SK-N-SH (cell line): ENCODE results near the gene ARHGEF39.

Source experiments
- POLR2AphosphoS5 ChIP-seq: IDR thresholded peaks from 2 replicates; pipeline ENCODE4 v1.6.1; 2012; ENCODE audit warnings: low read depth, low read length
- TEAD4 ChIP-seq: IDR thresholded peaks from 2 replicates; pipeline ENCODE4 v1.4.0; 2012; ENCODE audit warnings: mild to moderate bottlenecking, borderline replicate concordance; ENCODE audit not compliant: insufficient read depth
- YY1 ChIP-seq: IDR thresholded peaks from 2 replicates; pipeline ENCODE4 v1.4.0; 2012; ENCODE audit warnings: low read depth, mild to moderate bottlenecking
- TF ChIP-seq, protein P1 (sequence below): fragments of 200-600 bp; sonication (generic); IDR thresholded peaks from 2 replicates; pipeline ENCODE4 v1.6.1; 2017; ENCODE audit warnings: antibody characterized with exemption, mild to moderate bottlenecking, moderate library complexity
- TF ChIP-seq, protein P2 (sequence below): IDR thresholded peaks from 2 replicates; pipeline ENCODE4 v1.4.0; 2012; ENCODE audit warnings: low read depth, borderline replicate concordance

DNA sequence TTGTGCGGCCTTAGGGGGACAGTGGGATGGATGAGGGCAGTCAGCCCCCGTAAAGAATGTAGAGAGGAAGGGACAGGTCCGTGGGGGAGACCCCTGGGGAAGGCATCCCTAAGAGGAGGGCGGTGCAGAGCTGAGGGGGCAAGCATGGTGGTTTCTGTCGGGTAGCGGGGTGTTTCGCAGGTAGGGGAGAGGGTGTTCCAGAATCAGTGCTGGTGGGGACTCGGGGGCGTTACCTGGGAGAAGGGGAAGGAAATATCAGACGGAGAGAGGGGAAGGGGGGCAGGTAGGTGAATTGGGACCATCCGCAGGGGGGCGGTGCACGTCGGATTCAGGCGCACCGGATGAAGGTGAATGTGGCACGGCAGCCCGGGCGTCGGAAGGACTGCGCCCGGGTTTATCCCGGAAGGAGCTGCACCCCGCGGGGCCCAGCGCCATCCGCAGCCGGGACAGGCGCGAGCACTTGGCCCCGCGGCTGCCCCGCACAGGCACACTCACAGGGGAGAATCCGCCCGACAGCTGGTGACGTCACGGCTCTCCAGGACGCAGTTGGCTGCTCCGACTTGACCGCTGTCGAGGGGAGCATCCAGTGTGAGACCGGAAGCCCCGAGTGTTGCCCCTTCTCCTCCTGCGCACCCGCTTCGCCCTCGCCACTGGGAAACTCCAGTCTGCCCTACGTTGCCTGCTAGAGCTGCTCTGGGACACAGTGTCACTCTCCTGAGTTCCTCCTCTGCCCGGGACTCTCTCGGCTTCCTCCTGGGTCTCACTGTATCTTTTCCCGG lies 48.1 kb downstream of the ARHGEF39 start:
- no peak for TF ChIP-seq POLR2AphosphoS5
- TF ChIP-seq, protein P1, sequence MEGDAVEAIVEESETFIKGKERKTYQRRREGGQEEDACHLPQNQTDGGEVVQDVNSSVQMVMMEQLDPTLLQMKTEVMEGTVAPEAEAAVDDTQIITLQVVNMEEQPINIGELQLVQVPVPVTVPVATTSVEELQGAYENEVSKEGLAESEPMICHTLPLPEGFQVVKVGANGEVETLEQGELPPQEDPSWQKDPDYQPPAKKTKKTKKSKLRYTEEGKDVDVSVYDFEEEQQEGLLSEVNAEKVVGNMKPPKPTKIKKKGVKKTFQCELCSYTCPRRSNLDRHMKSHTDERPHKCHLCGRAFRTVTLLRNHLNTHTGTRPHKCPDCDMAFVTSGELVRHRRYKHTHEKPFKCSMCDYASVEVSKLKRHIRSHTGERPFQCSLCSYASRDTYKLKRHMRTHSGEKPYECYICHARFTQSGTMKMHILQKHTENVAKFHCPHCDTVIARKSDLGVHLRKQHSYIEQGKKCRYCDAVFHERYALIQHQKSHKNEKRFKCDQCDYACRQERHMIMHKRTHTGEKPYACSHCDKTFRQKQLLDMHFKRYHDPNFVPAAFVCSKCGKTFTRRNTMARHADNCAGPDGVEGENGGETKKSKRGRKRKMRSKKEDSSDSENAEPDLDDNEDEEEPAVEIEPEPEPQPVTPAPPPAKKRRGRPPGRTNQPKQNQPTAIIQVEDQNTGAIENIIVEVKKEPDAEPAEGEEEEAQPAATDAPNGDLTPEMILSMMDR, result no peak
- TF ChIP-seq TEAD4, result no peak
- no peak for TF ChIP-seq YY1
- TF ChIP-seq, protein P2, sequence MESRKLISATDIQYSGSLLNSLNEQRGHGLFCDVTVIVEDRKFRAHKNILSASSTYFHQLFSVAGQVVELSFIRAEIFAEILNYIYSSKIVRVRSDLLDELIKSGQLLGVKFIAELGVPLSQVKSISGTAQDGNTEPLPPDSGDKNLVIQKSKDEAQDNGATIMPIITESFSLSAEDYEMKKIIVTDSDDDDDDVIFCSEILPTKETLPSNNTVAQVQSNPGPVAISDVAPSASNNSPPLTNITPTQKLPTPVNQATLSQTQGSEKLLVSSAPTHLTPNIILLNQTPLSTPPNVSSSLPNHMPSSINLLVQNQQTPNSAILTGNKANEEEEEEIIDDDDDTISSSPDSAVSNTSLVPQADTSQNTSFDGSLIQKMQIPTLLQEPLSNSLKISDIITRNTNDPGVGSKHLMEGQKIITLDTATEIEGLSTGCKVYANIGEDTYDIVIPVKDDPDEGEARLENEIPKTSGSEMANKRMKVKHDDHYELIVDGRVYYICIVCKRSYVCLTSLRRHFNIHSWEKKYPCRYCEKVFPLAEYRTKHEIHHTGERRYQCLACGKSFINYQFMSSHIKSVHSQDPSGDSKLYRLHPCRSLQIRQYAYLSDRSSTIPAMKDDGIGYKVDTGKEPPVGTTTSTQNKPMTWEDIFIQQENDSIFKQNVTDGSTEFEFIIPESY, result no peak
